K562 (cell line): ENCODE results near the gene C4A.
"Not testable (repeated sequence)": the region's sequence is repeated elsewhere in the genome, so short reads cannot be mapped to it uniquely, and the experiment has no call there.

Experiments used
- EP300 ChIP-seq: IDR thresholded peaks from 2 replicates; pipeline ENCODE4 v1.6.1; 2012; ENCODE audit warnings: low read length, improper control_type of control experiment
- ERF ChIP-seq: fragments of 450-650 bp; formaldehyde crosslinking; IDR thresholded peaks from 2 replicates; pipeline ENCODE4 v1.4.0; 2020; ENCODE audit warnings: mild to moderate bottlenecking, mixed read lengths
- POLR2AphosphoS5 ChIP-seq: IDR thresholded peaks from 2 replicates; pipeline ENCODE4 v1.6.1; 2011; ENCODE audit warnings: mild to moderate bottlenecking, low read depth, low read length, moderate library complexity; ENCODE audit not compliant: control insufficient read depth, insufficient read depth
- SMAD1 ChIP-seq: fragments of 150-350 bp; IDR thresholded peaks from 2 replicates; pipeline ENCODE4 v1.6.1; 2014; ENCODE audit warnings: low read length, low read depth; ENCODE audit not compliant: partially characterized antibody
- ZC3H8 ChIP-seq: fragments of 450-650 bp; IDR thresholded peaks from 2 replicates; pipeline ENCODE4 v1.6.1; 2017
- ZNF212 ChIP-seq: fragments of 450-650 bp; formaldehyde crosslinking; IDR thresholded peaks from 2 replicates; pipeline ENCODE4 v1.4.0; 2020; ENCODE audit warnings: mild to moderate bottlenecking
- TF ChIP-seq, protein P1 (sequence below), 2 experiments: fragments of 450-650 bp in 1 of 2; sonication (generic) in 1 of 2; formaldehyde crosslinking in 1 of 2; IDR thresholded peaks in 1 of 2; conservative IDR thresholded peaks in 1 of 2; 2 replicates each; pipeline versions ENCODE4 v1.6.1 to v1.8.1; 2016 to 2023; ENCODE audit warnings: mild to moderate bottlenecking in 2 of 2, moderate library complexity in 2 of 2, inconsistent platforms in 1 of 2, missing genetic modification reagents in 1 of 2
- TF ChIP-seq, protein P2 (sequence below), 3 experiments: IDR thresholded peaks in 2 of 3; conservative IDR thresholded peaks in 1 of 3; 2 replicates each; pipeline ENCODE4 v1.5.1; 2011 to 2012; ENCODE audit warnings: low read length in 3 of 3, mild to moderate bottlenecking in 3 of 3, control low read depth in 2 of 3, improper control_type of control experiment in 1 of 3, inconsistent platforms in 1 of 3, low read depth in 1 of 3, mixed read lengths in 1 of 3, moderate library complexity in 1 of 3; ENCODE audit not compliant: insufficient read depth in 2 of 3

DNA sequence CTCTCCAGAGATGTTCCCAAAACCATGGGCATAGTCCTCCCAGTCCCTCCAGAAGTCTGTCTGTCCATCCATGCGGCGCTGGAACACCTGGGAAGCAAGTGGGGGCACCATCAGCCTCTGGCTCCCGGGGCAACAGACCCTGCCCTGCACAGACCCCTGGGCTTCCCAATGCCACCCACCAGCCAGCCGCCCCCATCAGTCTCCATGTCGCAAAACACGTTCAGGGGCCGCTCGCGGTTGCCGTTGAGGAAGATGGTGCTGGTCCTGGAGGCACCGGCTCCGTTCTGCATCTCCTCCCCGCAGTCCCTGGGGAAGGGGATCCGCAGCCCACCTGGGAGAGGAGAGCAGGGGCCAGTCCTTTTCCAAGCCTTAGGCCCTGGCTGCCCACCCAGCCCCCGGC lies 60.4 kb downstream of the C4A start:
- TF ChIP-seq, protein P1, sequence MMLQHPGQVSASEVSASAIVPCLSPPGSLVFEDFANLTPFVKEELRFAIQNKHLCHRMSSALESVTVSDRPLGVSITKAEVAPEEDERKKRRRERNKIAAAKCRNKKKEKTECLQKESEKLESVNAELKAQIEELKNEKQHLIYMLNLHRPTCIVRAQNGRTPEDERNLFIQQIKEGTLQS (IDR thresholded peaks at IDR 0.05) = not testable (repeated sequence)
- TF ChIP-seq, protein P1 (CRISPR knock-in tag; conservative IDR thresholded peaks at IDR 0.05) = not testable (repeated sequence)
- TF ChIP-seq ZNF212 (CRISPR knock-in tag); ZC3H8; POLR2AphosphoS5; ERF (CRISPR knock-in tag); SMAD1; EP300: not testable (repeated sequence)
- TF ChIP-seq, protein P2, sequence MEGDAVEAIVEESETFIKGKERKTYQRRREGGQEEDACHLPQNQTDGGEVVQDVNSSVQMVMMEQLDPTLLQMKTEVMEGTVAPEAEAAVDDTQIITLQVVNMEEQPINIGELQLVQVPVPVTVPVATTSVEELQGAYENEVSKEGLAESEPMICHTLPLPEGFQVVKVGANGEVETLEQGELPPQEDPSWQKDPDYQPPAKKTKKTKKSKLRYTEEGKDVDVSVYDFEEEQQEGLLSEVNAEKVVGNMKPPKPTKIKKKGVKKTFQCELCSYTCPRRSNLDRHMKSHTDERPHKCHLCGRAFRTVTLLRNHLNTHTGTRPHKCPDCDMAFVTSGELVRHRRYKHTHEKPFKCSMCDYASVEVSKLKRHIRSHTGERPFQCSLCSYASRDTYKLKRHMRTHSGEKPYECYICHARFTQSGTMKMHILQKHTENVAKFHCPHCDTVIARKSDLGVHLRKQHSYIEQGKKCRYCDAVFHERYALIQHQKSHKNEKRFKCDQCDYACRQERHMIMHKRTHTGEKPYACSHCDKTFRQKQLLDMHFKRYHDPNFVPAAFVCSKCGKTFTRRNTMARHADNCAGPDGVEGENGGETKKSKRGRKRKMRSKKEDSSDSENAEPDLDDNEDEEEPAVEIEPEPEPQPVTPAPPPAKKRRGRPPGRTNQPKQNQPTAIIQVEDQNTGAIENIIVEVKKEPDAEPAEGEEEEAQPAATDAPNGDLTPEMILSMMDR (IDR thresholded peaks at IDR 0.05 in 2 of 3, conservative IDR thresholded peaks at IDR 0.05 in 1 of 3; ENCODE audit: insufficient read depth in 2 of 3, low read depth in 1 of 3, low read length in 3 of 3) = not testable (repeated sequence)
